HepG2 (cell line): ENCODE data around the gene EPHX1. TPM values are rescaled to one million over a fixed set of nuclear protein-coding genes. Genes with fewer than 3 reads are reported as not detected.

Experiments used
- MAF1 ChIP-seq: sonication (generic); formaldehyde crosslinking; IDR thresholded peaks from 2 replicates; pipeline ENCODE4 v1.5.0; 2020; ENCODE audit warnings: missing genetic modification reagents, borderline replicate concordance
- MEF2D ChIP-seq: sonication (generic); formaldehyde crosslinking; IDR thresholded peaks from 2 replicates; pipeline ENCODE4 v1.5.1; 2020; ENCODE audit warnings: mild to moderate bottlenecking, missing genetic modification reagents
- NFKB2 ChIP-seq: sonication (generic); formaldehyde crosslinking; IDR thresholded peaks from 2 replicates; pipeline ENCODE4 v1.4.0; 2020; ENCODE audit warnings: missing genetic modification reagents, borderline replicate concordance
- SRSF1 ChIP-seq: fragments of 200-400 bp; formaldehyde crosslinking; optimal IDR thresholded peaks from 2 replicates; pipeline ENCODE3; 2017; ENCODE audit warnings: mild to moderate bottlenecking, low read depth, low read length, moderate library complexity
- TP53 ChIP-seq: sonication (generic); formaldehyde crosslinking; conservative IDR thresholded peaks from 2 replicates; pipeline ENCODE4 v1.4.0; 2020; ENCODE audit warnings: missing genetic modification reagents
- ZFP36L2 ChIP-seq: sonication (generic); formaldehyde crosslinking; IDR thresholded peaks from 2 replicates; pipeline ENCODE4 v1.4.0; 2020; ENCODE audit warnings: missing genetic modification reagents
- ZFX ChIP-seq: sonication (generic); formaldehyde crosslinking; IDR thresholded peaks from 2 replicates; pipeline ENCODE4 v1.4.0; 2020; ENCODE audit warnings: mild to moderate bottlenecking, low read depth, missing genetic modification reagents, moderate library complexity
- ZNF17 ChIP-seq: sonication (generic); formaldehyde crosslinking; IDR thresholded peaks from 2 replicates; pipeline ENCODE4 v1.5.0; 2020; ENCODE audit warnings: mild to moderate bottlenecking, missing genetic modification reagents
- ZNF496 ChIP-seq: sonication (generic); formaldehyde crosslinking; IDR thresholded peaks from 2 replicates; pipeline ENCODE4 v1.8.1; 2023; ENCODE audit warnings: mild to moderate bottlenecking, moderate library complexity, missing genetic modification reagents; ENCODE audit not compliant: insufficient replicate concordance
- ZNF879 ChIP-seq: sonication (generic); formaldehyde crosslinking; IDR thresholded peaks from 2 replicates; pipeline ENCODE4 v1.8.1; 2023; ENCODE audit warnings: missing genetic modification reagents
- polyA plus RNA-seq, 8 experiments: library from polyadenylated mRNA; depleted of rRNA in 3 of 8; stranded (reverse) in 7 of 8; unstranded in 1 of 8; fragments of >200 nt; fragmentation: Illumina TruSeq in 4 of 8; extraction: Trizol in 4 of 8; gene quantifications; 2 replicates each; pipeline versions ENCODE4 v1.2.1 to v1.2.3, GENCODE V29; 2011 to 2016; ENCODE audit warnings: low read depth in 4 of 8, missing spikeins in 1 of 8, mixed read lengths in 1 of 8; ENCODE audit not compliant: insufficient read depth in 1 of 8
- total RNA-seq, 5 experiments: library from RNA; depleted of rRNA; stranded (reverse); fragments of >200 nt; fragmentation: Illumina TruSeq; extraction: Trizol; gene quantifications; 2 replicates each; pipeline ENCODE4 v1.2.3, GENCODE V29; 2016; ENCODE audit warnings: low read depth in 1 of 5
- TF ChIP-seq, protein P1 (sequence below): IDR thresholded peaks from 2 replicates; pipeline ENCODE4 v1.6.1; 2018; ENCODE audit warnings: missing genetic modification reagents, mild to moderate bottlenecking, missing compliant biosample characterization
- TF ChIP-seq, protein P2 (sequence below): sonication (generic); formaldehyde crosslinking; IDR thresholded peaks from 2 replicates; pipeline ENCODE4 v1.4.0; 2020; ENCODE audit warnings: missing genetic modification reagents, mild to moderate bottlenecking, borderline replicate concordance
- TF ChIP-seq, protein P3 (sequence below): sonication (generic); formaldehyde crosslinking; IDR thresholded peaks from 2 replicates; pipeline ENCODE4 v1.5.1; 2020; ENCODE audit warnings: missing genetic modification reagents, mild to moderate bottlenecking, borderline replicate concordance
- TF ChIP-seq, protein P4 (sequence below): sonication (generic); formaldehyde crosslinking; conservative IDR thresholded peaks from 2 replicates; pipeline ENCODE4 v1.5.0; 2020; ENCODE audit warnings: missing genetic modification reagents
- TF ChIP-seq, protein P5 (sequence below): sonication (generic); formaldehyde crosslinking; conservative IDR thresholded peaks from 2 replicates; pipeline ENCODE4 v1.8.1; 2023; ENCODE audit warnings: missing genetic modification reagents
- TF ChIP-seq, protein P6 (sequence below): sonication (generic); formaldehyde crosslinking; IDR thresholded peaks from 2 replicates; pipeline ENCODE4 v1.8.1; 2022; ENCODE audit warnings: low read depth, mild to moderate bottlenecking, missing genetic modification reagents

The EPHX1 gene
- total and polyA plus RNA-seq, 2 of the 13 experiments (the other 11 are each of a cell fraction or from before 2014, with no cell fraction given) = 27.7 to 36.5 TPM

DNA sequence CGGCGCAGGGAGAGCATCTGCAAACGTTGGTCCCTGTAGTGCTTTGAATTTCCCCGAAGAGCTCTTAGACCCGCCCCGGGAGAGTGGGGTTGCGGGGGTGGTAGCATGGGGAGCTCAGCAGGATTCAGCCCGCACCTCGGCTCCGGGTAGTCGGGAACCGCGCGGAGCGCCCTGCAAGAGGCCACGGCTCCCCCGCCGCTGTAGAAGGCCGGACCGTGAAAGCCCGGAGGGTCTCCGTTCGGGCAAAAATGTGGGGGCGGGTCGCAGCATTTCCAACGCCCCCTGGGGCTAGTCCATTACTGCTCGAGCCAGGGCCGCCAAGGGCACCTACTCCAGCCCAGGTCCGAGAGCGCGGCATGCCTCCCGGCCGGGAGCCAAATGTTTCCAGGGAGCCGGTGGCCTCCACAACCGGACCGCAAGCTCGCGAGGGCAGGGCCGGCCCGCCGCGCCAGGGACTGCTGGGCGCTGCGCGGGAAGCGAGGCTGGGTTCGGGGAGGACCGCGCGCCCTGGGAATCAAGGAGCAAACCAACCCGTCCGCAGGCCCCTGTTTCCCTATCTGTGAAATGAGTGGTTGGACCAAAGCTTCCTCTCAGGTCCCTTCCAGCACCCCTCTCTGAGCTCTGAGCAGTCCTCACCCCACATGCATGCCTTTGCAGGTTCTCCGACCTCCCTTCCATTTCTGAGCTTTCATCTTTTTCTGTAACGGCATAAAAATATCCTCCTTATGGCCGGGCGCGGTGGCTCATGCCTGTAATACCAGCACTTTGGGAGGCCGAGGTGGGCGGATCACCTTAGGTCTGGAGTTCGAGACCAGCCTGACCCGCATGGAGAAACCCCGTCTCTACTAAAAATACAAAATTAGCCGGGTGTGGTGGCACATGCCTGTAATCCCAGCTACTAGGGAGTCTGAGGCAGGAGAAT, 73.0 kb downstream of the EPHX1 start (continued):
- TF ChIP-seq ZNF879 (CRISPR knock-in tag) (no peak), SRSF1 (no peak), ZNF17 (no peak), ZNF496 (no peak), NFKB2 (CRISPR knock-in tag) (no peak), ZFX (CRISPR knock-in tag) (peak; percentile 75; the same call in 1 of the 2 replicates), ZFP36L2 (CRISPR knock-in tag) (no peak), MAF1 (CRISPR knock-in tag) (no peak), MEF2D (CRISPR knock-in tag) (0 out of 2 replicates have a peak, but pooled peaks have one; percentile 15), TP53 (CRISPR knock-in tag) (no peak)
- TF ChIP-seq, protein P1, sequence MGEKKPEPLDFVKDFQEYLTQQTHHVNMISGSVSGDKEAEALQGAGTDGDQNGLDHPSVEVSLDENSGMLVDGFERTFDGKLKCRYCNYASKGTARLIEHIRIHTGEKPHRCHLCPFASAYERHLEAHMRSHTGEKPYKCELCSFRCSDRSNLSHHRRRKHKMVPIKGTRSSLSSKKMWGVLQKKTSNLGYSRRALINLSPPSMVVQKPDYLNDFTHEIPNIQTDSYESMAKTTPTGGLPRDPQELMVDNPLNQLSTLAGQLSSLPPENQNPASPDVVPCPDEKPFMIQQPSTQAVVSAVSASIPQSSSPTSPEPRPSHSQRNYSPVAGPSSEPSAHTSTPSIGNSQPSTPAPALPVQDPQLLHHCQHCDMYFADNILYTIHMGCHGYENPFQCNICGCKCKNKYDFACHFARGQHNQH (CRISPR knock-in tag) = no peak
- TF ChIP-seq, protein P2, sequence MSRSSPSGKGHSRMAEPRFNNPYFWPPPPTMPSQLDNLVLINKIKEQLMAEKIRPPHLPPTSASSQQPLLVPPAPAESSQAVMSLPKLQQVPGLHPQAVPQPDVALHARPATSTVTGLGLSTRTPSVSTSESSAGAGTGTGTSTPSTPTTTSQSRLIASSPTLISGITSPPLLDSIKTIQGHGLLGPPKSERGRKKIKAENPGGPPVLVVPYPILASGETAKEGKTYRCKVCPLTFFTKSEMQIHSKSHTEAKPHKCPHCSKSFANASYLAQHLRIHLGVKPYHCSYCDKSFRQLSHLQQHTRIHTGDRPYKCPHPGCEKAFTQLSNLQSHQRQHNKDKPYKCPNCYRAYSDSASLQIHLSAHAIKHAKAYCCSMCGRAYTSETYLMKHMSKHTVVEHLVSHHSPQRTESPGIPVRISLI (CRISPR knock-in tag) = no peak
- TF ChIP-seq, protein P3, sequence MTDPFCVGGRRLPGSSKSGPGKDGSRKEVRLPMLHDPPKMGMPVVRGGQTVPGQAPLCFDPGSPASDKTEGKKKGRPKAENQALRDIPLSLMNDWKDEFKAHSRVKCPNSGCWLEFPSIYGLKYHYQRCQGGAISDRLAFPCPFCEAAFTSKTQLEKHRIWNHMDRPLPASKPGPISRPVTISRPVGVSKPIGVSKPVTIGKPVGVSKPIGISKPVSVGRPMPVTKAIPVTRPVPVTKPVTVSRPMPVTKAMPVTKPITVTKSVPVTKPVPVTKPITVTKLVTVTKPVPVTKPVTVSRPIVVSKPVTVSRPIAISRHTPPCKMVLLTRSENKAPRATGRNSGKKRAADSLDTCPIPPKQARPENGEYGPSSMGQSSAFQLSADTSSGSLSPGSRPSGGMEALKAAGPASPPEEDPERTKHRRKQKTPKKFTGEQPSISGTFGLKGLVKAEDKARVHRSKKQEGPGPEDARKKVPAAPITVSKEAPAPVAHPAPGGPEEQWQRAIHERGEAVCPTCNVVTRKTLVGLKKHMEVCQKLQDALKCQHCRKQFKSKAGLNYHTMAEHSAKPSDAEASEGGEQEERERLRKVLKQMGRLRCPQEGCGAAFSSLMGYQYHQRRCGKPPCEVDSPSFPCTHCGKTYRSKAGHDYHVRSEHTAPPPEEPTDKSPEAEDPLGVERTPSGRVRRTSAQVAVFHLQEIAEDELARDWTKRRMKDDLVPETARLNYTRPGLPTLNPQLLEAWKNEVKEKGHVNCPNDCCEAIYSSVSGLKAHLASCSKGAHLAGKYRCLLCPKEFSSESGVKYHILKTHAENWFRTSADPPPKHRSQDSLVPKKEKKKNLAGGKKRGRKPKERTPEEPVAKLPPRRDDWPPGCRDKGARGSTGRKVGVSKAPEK (CRISPR knock-in tag) = no peak
- TF ChIP-seq, protein P4, sequence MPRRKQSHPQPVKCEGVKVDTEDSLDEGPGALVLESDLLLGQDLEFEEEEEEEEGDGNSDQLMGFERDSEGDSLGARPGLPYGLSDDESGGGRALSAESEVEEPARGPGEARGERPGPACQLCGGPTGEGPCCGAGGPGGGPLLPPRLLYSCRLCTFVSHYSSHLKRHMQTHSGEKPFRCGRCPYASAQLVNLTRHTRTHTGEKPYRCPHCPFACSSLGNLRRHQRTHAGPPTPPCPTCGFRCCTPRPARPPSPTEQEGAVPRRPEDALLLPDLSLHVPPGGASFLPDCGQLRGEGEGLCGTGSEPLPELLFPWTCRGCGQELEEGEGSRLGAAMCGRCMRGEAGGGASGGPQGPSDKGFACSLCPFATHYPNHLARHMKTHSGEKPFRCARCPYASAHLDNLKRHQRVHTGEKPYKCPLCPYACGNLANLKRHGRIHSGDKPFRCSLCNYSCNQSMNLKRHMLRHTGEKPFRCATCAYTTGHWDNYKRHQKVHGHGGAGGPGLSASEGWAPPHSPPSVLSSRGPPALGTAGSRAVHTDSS (CRISPR knock-in tag) = no peak; the same call in 1 of the 2 replicates
- TF ChIP-seq, protein P5, sequence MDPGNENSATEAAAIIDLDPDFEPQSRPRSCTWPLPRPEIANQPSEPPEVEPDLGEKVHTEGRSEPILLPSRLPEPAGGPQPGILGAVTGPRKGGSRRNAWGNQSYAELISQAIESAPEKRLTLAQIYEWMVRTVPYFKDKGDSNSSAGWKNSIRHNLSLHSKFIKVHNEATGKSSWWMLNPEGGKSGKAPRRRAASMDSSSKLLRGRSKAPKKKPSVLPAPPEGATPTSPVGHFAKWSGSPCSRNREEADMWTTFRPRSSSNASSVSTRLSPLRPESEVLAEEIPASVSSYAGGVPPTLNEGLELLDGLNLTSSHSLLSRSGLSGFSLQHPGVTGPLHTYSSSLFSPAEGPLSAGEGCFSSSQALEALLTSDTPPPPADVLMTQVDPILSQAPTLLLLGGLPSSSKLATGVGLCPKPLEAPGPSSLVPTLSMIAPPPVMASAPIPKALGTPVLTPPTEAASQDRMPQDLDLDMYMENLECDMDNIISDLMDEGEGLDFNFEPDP = 0 out of 2 replicates have a peak, but pooled peaks have one; percentile 44
- TF ChIP-seq, protein P6, sequence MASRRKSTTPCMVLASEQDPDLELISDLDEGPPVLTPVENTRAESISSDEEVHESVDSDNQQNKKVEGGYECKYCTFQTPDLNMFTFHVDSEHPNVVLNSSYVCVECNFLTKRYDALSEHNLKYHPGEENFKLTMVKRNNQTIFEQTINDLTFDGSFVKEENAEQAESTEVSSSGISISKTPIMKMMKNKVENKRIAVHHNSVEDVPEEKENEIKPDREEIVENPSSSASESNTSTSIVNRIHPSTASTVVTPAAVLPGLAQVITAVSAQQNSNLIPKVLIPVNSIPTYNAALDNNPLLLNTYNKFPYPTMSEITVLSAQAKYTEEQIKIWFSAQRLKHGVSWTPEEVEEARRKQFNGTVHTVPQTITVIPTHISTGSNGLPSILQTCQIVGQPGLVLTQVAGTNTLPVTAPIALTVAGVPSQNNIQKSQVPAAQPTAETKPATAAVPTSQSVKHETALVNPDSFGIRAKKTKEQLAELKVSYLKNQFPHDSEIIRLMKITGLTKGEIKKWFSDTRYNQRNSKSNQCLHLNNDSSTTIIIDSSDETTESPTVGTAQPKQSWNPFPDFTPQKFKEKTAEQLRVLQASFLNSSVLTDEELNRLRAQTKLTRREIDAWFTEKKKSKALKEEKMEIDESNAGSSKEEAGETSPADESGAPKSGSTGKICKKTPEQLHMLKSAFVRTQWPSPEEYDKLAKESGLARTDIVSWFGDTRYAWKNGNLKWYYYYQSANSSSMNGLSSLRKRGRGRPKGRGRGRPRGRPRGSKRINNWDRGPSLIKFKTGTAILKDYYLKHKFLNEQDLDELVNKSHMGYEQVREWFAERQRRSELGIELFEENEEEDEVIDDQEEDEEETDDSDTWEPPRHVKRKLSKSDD = no peak
